DND-41 (cell line): ENCODE measurements around the gene PGAM2.

Experiments
- ATAC-seq: fragments of 200-7000 bp; cut with Tn5 transposase; 3 replicates; pipeline ENCODE4 v1.9.1; 2021; ENCODE audit warnings: low read depth; ENCODE audit not compliant: insufficient read depth
- DNase-seq: peaks from one replicate; pipeline ENCODE4 v3.0.0-alpha.2; 2020
- H2AFZ ChIP-seq: 2 replicates; pipeline ENCODE4 v1.6.0; 2012; ENCODE audit warnings: low read depth, low read length
- H3K27ac ChIP-seq: 2 replicates; pipeline ENCODE4 v1.5.1; 2012; ENCODE audit warnings: low read length, inconsistent platforms
- H3K27me3 ChIP-seq: fragments of 200-600 bp; sonication (generic); 2 replicates; pipeline ENCODE4 v1.6.0; 2012; ENCODE audit warnings: low read length, mild to moderate bottlenecking, inconsistent platforms; ENCODE audit not compliant: insufficient read depth, poor library complexity
- H3K36me3 ChIP-seq: 2 replicates; pipeline ENCODE4 v1.5.1; 2012; ENCODE audit warnings: low read length, inconsistent platforms; ENCODE audit not compliant: insufficient read depth
- H3K4me1 ChIP-seq: 2 replicates; pipeline ENCODE4 v1.5.1; 2012; ENCODE audit warnings: mild to moderate bottlenecking, low read length; ENCODE audit not compliant: insufficient read depth
- H3K4me2 ChIP-seq: 2 replicates; pipeline ENCODE4 v1.6.0; 2012; ENCODE audit warnings: mild to moderate bottlenecking, moderate library complexity, low read length, inconsistent platforms; ENCODE audit not compliant: insufficient read depth
- H3K4me3 ChIP-seq, 2 experiments: fragments of 200-600 bp in 1 of 2; shearing (Covaris generic) in 1 of 2; 2 replicates each; pipeline ENCODE4 v1.5.1; 2012 to 2016; ENCODE audit warnings: inconsistent platforms in 2 of 2, low read length in 2 of 2, mild to moderate bottlenecking in 2 of 2, low read depth in 1 of 2, moderate library complexity in 1 of 2
- H3K79me2 ChIP-seq: 2 replicates; pipeline ENCODE4 v1.6.0; 2012; ENCODE audit warnings: low read length, inconsistent platforms; ENCODE audit not compliant: insufficient read depth
- H3K9ac ChIP-seq: 2 replicates; pipeline ENCODE4 v1.6.0; 2012; ENCODE audit warnings: low read depth, mild to moderate bottlenecking, inconsistent platforms, low read length, moderate library complexity
- H3K9me3 ChIP-seq: 2 replicates; pipeline ENCODE4 v1.5.1; 2012; ENCODE audit warnings: low read length, moderate library complexity, mild to moderate bottlenecking, inconsistent platforms; ENCODE audit not compliant: insufficient read depth, severe bottlenecking
- H4K20me1 ChIP-seq: 2 replicates; pipeline ENCODE4 v1.6.0; 2012; ENCODE audit warnings: low read length; ENCODE audit not compliant: insufficient read depth
- EZH2 ChIP-seq: IDR thresholded peaks from 3 replicates; pipeline ENCODE4 v1.6.1; 2012; ENCODE audit warnings: borderline replicate concordance, low read depth, mild to moderate bottlenecking, moderate library complexity, low read length, inconsistent platforms; ENCODE audit not compliant: severe bottlenecking
- TF ChIP-seq, protein P1 (sequence below): IDR thresholded peaks from 2 replicates; pipeline ENCODE4 v1.5.1; 2012; ENCODE audit warnings: borderline replicate concordance, low read length, moderate library complexity, mild to moderate bottlenecking; ENCODE audit not compliant: poor library complexity, severe bottlenecking; ENCODE audit errors: extremely low read depth

PGAM2 gene

DNA sequence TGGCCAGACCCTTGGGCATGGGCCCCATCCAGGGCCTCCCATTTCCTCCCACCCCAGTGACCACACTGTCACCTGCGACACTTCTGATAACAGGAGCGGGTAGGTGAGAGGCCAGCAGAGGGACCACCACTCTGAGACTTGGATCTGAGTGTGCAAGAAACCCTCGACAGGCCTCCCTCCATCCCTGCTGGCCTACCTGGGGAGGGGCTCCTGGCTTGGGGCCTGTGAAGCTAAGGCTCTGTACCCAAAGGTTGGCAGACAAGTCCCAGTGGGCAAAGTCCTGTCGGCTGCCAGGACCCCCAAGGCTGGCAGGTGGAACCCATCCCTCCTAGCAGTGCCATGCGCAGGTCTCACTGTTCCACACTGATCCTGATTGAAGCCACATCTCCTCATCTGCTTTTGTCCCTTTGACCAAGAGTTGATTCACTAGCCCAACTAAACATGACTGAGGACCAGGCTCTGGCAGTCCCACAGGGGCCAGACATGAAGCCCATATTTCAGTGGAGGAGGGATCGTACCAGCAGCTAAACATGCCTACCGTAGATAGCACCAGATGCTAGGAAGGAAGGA is 1.2 kb upstream of the PGAM2 start:
- Histone ChIP-seq H3K79me2 (no peaks in the 10 kb centered on the region), H4K20me1 (0 out of 2 replicates have a peak, but pooled peaks cover 3% of the 10 kb centered on the region), H3K36me3 (peaks cover 11% of the 10 kb centered on the region), H3K9ac (no peak overlapping the region), H3K9me3 (no peaks in the 10 kb centered on the region), H3K4me3 (no peak overlapping the region), H3K27ac (no peak overlapping the region), H3K4me1 (no peaks in the 10 kb centered on the region), H2AFZ (no peak overlapping the region), H3K4me2 (no peak overlapping the region), H3K27me3 (no peaks in the 10 kb centered on the region)
- ATAC-seq (peak; percentile 6; the same call in 2 of the 3 replicates), DNase-seq (no peak)
- TF ChIP-seq, protein P1, sequence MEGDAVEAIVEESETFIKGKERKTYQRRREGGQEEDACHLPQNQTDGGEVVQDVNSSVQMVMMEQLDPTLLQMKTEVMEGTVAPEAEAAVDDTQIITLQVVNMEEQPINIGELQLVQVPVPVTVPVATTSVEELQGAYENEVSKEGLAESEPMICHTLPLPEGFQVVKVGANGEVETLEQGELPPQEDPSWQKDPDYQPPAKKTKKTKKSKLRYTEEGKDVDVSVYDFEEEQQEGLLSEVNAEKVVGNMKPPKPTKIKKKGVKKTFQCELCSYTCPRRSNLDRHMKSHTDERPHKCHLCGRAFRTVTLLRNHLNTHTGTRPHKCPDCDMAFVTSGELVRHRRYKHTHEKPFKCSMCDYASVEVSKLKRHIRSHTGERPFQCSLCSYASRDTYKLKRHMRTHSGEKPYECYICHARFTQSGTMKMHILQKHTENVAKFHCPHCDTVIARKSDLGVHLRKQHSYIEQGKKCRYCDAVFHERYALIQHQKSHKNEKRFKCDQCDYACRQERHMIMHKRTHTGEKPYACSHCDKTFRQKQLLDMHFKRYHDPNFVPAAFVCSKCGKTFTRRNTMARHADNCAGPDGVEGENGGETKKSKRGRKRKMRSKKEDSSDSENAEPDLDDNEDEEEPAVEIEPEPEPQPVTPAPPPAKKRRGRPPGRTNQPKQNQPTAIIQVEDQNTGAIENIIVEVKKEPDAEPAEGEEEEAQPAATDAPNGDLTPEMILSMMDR: no peak
- TF ChIP-seq EZH2: no peak

GRCh38 chr7:44066111-44066460 is 719 bp upstream of the PGAM2 start:
- no peak for DNase-seq
- peak; percentile 4; the same call in 2 of the 3 replicates for ATAC-seq
- peaks cover 6% of the 10 kb centered on the region for H4K20me1 ChIP-seq
- H3K4me2 ChIP-seq: no peak overlapping the region
- H3K79me2 ChIP-seq: no peaks in the 10 kb centered on the region
- H3K36me3 ChIP-seq: peaks cover 16% of the 10 kb centered on the region
- no peak overlapping the region for H2AFZ ChIP-seq
- TF ChIP-seq, protein P1: no peak
- TF ChIP-seq EZH2: no peak
- no peak overlapping the region for H3K4me3 ChIP-seq
- no peaks in the 10 kb centered on the region for H3K27me3 ChIP-seq
- H3K27ac ChIP-seq: no peak overlapping the region
- H3K9me3 ChIP-seq: no peaks in the 10 kb centered on the region
- no peak overlapping the region for H3K9ac ChIP-seq
- no peaks in the 10 kb centered on the region for H3K4me1 ChIP-seq

DNA sequence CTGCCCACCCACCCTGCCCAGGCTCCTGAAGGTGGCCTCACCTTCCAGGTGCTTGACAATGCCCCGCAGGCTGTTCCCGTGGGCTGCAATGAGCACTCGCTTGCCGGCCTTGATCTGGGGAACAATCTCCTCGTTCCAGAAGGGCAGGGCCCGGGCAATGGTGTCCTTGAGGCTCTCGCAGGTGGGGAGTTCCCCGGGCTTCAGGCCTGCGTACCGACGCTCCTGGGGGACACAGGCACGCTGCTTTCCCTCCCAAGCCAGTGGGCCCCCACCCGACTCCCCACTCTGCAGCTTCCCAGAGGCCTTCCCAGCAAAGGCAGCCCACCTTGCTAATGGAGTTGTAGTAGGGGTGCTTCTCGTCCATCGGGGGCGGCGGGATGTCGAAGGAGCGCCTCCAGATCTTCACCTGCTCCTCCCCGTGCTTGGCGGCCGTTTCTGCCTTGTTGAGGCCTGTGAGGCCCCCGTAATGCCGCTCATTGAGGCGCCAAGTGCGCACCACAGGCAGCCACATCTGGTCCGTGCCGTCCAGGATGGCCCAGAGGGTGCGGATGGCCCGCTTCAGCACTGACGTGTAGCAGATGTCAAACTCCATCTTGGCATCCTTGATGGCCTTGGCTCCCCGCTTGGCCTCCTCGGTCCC is 456 bp downstream of the PGAM2 start:
- Histone ChIP-seq H3K4me3 (no peak overlapping the region), H3K4me1 (no peaks in the 10 kb centered on the region), H2AFZ (no peak overlapping the region), H3K27ac (no peak overlapping the region), H3K9me3 (no peaks in the 10 kb centered on the region), H4K20me1 (peaks cover 16% of the 10 kb centered on the region), H3K27me3 (no peaks in the 10 kb centered on the region), H3K36me3 (peaks cover 28% of the 10 kb centered on the region), H3K4me2 (no peak overlapping the region), H3K9ac (no peak overlapping the region), H3K79me2 (no peaks in the 10 kb centered on the region)
- ATAC-seq (no peak), DNase-seq (no peak)
- no peak for TF ChIP-seq EZH2
- TF ChIP-seq, protein P1: no peak
